ENCODE results near the gene SCGB1C1. TPM values are rescaled to one million over a fixed set of nuclear protein-coding genes. Genes with fewer than 3 reads are reported as not detected.

Gene SCGB1C1
- total RNA-seq = not detected in 2 replicates

DNA sequence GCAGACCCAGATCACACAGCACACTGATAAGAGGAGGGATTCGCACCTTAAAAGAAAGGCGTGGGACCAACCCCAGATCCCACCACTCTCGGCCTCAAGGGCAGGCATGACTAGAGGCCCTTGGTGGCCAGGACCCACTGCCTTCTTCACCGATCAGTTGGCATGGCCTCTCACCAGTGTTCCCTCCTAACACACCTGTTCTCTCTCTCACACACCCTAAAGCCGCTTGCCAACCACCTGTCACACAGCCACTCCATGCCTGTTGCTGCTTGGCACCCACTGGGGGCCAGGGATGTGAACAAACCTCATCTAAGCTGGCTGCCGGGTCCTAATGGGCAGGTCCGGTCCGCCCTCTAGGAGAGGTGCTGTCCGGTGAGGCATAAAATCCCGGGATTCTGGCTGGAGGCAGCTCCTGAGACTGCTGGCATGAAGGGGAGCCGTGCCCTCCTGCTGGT lies at the start of gene SCGB1C1:
TSS of gene SCGB1C1 (plus strand) at position 405 of the 455 bp plus-strand sequence. CDS start at position 427, 22 bp downstream.

DNA sequence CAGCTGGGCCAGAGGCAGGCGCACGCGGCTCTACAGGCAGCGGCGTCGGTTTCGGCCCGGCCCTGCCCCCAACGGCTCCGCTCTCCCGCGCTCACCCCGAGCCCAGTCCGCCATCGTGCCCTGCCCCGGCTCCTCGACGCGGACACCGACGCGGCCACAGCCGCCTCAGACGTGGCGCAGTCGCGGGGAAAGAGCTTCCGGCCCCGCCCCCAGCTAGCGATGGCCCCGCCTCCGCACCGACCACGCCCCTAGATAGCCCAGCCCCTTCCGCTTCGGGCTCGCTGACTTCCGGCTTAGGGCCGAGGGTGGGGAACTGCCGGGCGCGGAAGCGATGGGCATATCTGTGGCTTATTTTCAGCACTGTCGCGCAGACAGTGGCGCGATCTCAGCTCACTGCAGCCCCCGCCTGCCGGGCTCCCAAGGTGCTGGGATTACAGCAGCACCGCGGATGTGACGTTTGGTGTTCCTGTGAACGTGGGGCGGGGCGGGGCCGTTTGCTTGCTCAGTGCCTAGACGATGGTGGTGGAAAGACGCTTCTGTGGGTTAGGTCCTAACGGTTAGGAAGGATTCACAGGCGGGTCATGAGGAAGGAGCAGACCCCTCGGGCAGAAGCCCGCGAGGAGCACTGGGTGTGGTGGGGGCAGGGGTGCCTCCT lies 14.5 kb downstream of the SCGB1C1 start, which contains the start of the genes BET1L and RIC8A:
TSS of gene BET1L (minus strand) at position 192 of the 655 bp plus-strand sequence. CDS start at position 114, 78 bp downstream.
TSS of gene RIC8A (plus strand) at position 501 of the 655 bp plus-strand sequence. CDS start 1,147 bp downstream, outside the sequence.

DNA sequence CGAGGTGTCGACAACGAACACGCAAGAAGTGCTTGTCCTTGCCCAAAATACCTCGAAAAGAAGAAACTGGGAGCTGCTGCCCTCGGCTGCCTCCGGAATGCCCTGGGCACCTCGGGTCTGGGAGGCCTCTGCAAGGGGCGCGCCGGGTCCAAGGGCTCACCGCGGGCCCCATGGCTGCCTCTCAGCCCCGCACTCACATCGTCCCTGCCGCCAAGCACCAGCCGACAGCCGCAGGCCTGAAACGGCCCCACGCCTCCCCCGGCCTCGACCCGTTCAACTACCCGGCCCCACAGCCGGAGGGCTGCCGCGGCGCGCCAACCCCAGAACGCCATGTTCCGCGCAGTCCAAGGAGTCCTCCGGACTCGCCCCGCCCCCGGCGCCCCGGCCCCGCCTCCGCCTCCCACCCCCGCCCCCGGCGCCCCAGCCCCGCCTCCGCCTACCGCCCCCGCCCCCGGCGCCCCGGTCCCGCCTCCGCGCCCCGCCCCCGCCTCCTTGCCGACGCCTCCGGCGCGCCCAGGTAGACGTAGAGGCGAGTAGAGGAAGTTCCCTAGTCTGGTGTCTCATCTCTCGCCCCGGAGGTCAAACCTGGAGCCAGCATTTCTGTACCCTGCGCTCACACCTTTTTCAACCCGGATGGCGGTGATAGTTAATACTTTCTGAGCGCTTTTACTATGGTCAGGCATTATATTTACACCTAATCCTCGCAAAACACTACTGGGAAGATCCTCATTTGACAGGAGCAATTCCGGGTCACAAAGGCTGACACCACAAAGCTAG lies 43.3 kb downstream of the SCGB1C1 start, which contains the start of gene SIRT3:
TSS of gene SIRT3 (minus strand) at position 346 of the 777 bp plus-strand sequence. CDS start at position 332, 14 bp downstream.

DNA sequence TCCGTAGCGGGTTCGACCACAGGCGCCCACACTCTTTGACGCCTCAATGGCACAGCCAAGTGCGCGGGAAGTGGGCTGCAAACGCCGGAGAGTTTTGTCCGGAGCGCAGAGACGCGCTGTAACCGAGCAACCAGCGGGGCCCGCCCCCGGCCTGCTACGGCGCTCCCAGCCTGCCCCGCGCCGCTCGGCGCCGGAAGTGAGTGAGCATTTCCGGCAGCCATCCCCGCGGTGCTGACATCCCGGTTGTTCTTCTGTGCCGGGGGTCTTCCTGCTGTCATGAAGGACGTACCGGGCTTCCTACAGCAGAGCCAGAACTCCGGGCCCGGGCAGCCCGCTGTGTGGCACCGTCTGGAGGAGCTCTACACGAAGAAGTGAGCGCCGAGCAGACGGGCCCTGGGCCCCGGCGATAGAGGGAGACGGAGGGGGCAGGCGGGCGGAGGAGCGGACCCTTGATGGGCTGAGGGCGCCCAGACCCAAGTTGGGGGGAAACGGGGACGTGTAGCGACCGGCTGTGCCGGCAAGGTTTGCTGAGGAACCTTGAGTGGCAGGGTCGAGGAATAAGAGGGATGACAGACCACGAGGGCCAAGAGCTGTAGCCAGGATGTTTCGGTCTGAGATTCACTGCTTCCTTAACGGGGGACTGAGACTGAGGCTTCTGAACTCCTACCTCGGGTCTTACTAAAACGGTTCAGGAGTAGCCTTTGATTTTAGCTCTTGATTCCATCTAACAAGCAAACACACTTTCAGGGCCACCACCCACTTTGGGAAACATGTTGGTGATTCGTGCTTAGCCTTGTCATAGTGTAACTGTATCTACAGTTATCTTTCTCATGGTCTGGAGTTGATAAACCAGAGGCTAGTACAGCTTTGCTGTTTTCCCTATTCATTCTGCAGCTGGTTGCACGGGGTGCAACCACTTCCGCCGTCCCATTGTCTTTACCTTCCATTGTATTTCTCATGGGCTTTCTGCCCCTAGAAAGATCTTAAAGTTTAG lies 44.2 kb downstream of the SCGB1C1 start, which contains the start of gene PSMD13:
TSS of gene PSMD13 (plus strand) at position 203 of the 994 bp plus-strand sequence. CDS start at position 277, 74 bp downstream.

Other genes with a start within 250 kb of the SCGB1C1 start
- 24.3 and 45.9 TPM in 2 replicates for gene BET1L, start 14.3 kb downstream of the SCGB1C1 start, total RNA-seq
- 106 and 137 TPM in 2 replicates for gene RIC8A, start 14.6 kb downstream of the SCGB1C1 start, total RNA-seq
- gene SIRT3, start 43.3 kb downstream of the SCGB1C1 start, total RNA-seq = 4.8 and 8.4 TPM in 2 replicates
- gene PSMD13, start 43.9 kb downstream of the SCGB1C1 start, total RNA-seq = 106 and 125 TPM in 2 replicates
- gene NLRP6, start 85.3 kb downstream of the SCGB1C1 start, total RNA-seq = not detected in 2 replicates
- gene PGGHG, start 96.0 kb downstream of the SCGB1C1 start, total RNA-seq = 11.6 and 21.6 TPM in 2 replicates
- gene IFITM5, start 106.4 kb downstream of the SCGB1C1 start, total RNA-seq = not detected in 2 replicates
- 13.1 and 30.3 TPM in 2 replicates for gene IFITM2, start 114.7 kb downstream of the SCGB1C1 start, total RNA-seq
- gene IFITM1, start 121.0 kb downstream of the SCGB1C1 start, total RNA-seq = 0.42 and 11.6 TPM in 2 replicates
- 43.1 and 48.1 TPM in 2 replicates for gene IFITM3, start 127.8 kb downstream of the SCGB1C1 start, total RNA-seq
- 8.0 and 10.0 TPM in 2 replicates for gene B4GALNT4, start 176.4 kb downstream of the SCGB1C1 start, total RNA-seq
- gene PKP3, start 201.1 kb downstream of the SCGB1C1 start, total RNA-seq = 0.69 and 1.8 TPM in 2 replicates
- gene SIGIRR, start 221.9 kb downstream of the SCGB1C1 start, total RNA-seq = 8.1 and 14.0 TPM in 2 replicates
- gene ANO9, start 248.9 kb downstream of the SCGB1C1 start, total RNA-seq = not detected in 2 replicates